Measurements from ENCODE around the gene CTDSP2. TPM values are rescaled to one million over a fixed set of nuclear protein-coding genes. Genes with fewer than 3 reads are reported as not detected.

Gene CTDSP2
- total and polyA plus RNA-seq, 10 of the 15 experiments (the other 5 are each of a cell fraction or from before 2014, with no cell fraction given): 17.3 to 98.2 (median 54.1) TPM

- no peak for TF ChIP-seq REST (IDR thresholded peaks at IDR 0.05; ENCODE audit: low read depth, low read length)
- TF ChIP-seq ATF3 (IDR thresholded peaks at IDR 0.05; ENCODE audit: borderline replicate concordance, extremely low read depth, low read depth, low read length): no peak
- TF ChIP-seq POU2F2 (IDR thresholded peaks at IDR 0.05; ENCODE audit: borderline replicate concordance, low read depth, low read length): no peak
- TF ChIP-seq YBX1 (IDR thresholded peaks at IDR 0.05): no peak
- TF ChIP-seq ZBED1 (IDR thresholded peaks at IDR 0.05; ENCODE audit: borderline replicate concordance): no peak
- TF ChIP-seq RCOR1 (conservative IDR thresholded peaks at IDR 0.05; ENCODE audit: low read depth, low read length): no peak
- TF ChIP-seq, protein P1, sequence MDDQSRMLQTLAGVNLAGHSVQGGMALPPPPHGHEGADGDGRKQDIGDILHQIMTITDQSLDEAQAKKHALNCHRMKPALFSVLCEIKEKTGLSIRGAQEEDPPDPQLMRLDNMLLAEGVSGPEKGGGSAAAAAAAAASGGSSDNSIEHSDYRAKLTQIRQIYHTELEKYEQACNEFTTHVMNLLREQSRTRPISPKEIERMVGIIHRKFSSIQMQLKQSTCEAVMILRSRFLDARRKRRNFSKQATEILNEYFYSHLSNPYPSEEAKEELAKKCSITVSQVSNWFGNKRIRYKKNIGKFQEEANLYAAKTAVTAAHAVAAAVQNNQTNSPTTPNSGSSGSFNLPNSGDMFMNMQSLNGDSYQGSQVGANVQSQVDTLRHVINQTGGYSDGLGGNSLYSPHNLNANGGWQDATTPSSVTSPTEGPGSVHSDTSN (IDR thresholded peaks at IDR 0.05; ENCODE audit: insufficient replicate concordance, low read depth, low read length): no peak
- TF ChIP-seq SMAD1 (IDR thresholded peaks at IDR 0.05; ENCODE audit: low read depth, partially characterized antibody): no peak
- TF ChIP-seq HSF1 (IDR thresholded peaks at IDR 0.05; ENCODE audit: low read depth, low read length): no peak
- TF ChIP-seq USF1 (IDR thresholded peaks at IDR 0.05; ENCODE audit: borderline replicate concordance, extremely low read length, insufficient read depth, low read depth, low read length): no peak
- TF ChIP-seq GATAD2B (conservative IDR thresholded peaks at IDR 0.05; ENCODE audit: low read depth): no peak
- TF ChIP-seq POLR2A (IDR thresholded peaks at IDR 0.05; ENCODE audit: low read depth, low read length): no peak
- TF ChIP-seq NBN (IDR thresholded peaks at IDR 0.05): no peak; the same call in 1 of the 2 replicates
- TF ChIP-seq MEF2B (IDR thresholded peaks at IDR 0.05; ENCODE audit: partially characterized antibody, poor library complexity, severe bottlenecking): peak; percentile 29
- no peak for TF ChIP-seq TBL1XR1 (IDR thresholded peaks at IDR 0.05; ENCODE audit: low read depth, low read length)
- TF ChIP-seq ZNF274 (IDR thresholded peaks at IDR 0.05; ENCODE audit: insufficient read depth, insufficient read length): no peak
- no peak for TF ChIP-seq RBBP5 (conservative IDR thresholded peaks at IDR 0.05)
- TF ChIP-seq RB1 (IDR thresholded peaks at IDR 0.05; ENCODE audit: borderline replicate concordance): no peak
- no peak for TF ChIP-seq MYC (IDR thresholded peaks at IDR 0.05; ENCODE audit: insufficient read depth, insufficient read length, insufficient replicate concordance, low read length, severe bottlenecking)
- TF ChIP-seq SIX5 (IDR thresholded peaks at IDR 0.05; ENCODE audit: low read depth, low read length, severe bottlenecking): no peak
- TF ChIP-seq STAT1 (conservative IDR thresholded peaks at IDR 0.05): no peak
These were observed at the start of gene CTDSP2 (continued) for GRCh38 chr12:57846577-57847319.
